GM19043 (cell line): Measurements from ENCODE around the gene PCDHGB2.

ENCODE experiments used
- ATAC-seq: cut with Tn5 transposase; IDR thresholded peaks from one replicate; pipeline ENCODE4 v1.9.1; 2021; ENCODE audit warnings: low read depth; ENCODE audit not compliant: unreplicated experiment

PCDHGB2 gene

GRCh38 chr5:141411575-141411974 lies 51.8 kb downstream of the PCDHGB2 start:
- ATAC-seq: no peak
